Measurements from ENCODE around the gene RNF38.
"Not testable (repeated sequence)": the region's sequence is repeated elsewhere in the genome, so short reads cannot be mapped to it uniquely, and the experiment has no call there.

DNA sequence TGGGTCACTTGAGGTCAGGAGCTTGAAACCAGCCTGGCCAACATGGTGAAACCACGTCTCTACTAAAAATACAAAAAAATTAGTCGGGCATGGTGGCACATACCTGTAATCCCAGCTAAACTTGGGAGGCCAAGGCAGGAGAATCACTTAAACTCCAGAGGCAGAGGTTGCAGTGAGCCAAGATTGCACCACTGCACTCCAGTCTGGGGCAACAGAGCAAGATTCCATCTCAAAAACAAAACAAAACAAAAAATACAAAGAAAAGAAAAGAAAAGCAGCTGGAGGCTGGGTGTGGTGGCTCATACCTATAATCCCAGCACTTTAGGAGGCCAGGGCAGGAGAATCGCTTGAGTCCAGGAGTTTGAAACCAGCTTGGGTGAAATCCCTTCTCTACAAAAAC, 105.1 kb downstream of the RNF38 start:
- TF ChIP-seq, protein P1, sequence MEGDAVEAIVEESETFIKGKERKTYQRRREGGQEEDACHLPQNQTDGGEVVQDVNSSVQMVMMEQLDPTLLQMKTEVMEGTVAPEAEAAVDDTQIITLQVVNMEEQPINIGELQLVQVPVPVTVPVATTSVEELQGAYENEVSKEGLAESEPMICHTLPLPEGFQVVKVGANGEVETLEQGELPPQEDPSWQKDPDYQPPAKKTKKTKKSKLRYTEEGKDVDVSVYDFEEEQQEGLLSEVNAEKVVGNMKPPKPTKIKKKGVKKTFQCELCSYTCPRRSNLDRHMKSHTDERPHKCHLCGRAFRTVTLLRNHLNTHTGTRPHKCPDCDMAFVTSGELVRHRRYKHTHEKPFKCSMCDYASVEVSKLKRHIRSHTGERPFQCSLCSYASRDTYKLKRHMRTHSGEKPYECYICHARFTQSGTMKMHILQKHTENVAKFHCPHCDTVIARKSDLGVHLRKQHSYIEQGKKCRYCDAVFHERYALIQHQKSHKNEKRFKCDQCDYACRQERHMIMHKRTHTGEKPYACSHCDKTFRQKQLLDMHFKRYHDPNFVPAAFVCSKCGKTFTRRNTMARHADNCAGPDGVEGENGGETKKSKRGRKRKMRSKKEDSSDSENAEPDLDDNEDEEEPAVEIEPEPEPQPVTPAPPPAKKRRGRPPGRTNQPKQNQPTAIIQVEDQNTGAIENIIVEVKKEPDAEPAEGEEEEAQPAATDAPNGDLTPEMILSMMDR (conservative IDR thresholded peaks at IDR 0.05 in 1 of 2, IDR thresholded peaks at IDR 0.05 in 1 of 2; ENCODE audit: extremely low read depth in 1 of 2, insufficient read depth in 1 of 2, low read depth in 1 of 2, low read length in 2 of 2) = not testable (repeated sequence)
- not testable (repeated sequence) for TF ChIP-seq EZH2 (IDR thresholded peaks at IDR 0.05; ENCODE audit: borderline replicate concordance, low read length)

Data from mammary epithelial cell (primary cell).